Gastroesophageal sphincter (tissue), 4 donors: ENCODE results near the gene ARHGEF16. TPM values are rescaled to one million over a fixed set of nuclear protein-coding genes. Genes with fewer than 3 reads are reported as not detected.
A peak's percentile ranks its signal among the peaks of the same experiment; 100 is the strongest.

ENCODE experiments used
- ATAC-seq: fragments of 150-250 bp; one replicate; pipeline ENCODE4 v1.9.1; 2016; ENCODE audit warnings: mild to moderate bottlenecking, moderate library complexity
- H3K27ac ChIP-seq, 4 donors: fragments of 200-600 bp; sonication (generic) in 3 of 4; 1 replicate in 3 of 4; 2 replicates in 1 of 4; pipeline ENCODE4 v1.5.1; 2016 to 2019
- H3K27me3 ChIP-seq: fragments of 200-600 bp; sonication (generic); one replicate; pipeline ENCODE4 v1.5.1; 2019
- H3K36me3 ChIP-seq, 2 donors: fragments of 200-600 bp; sonication (generic); one replicate each; pipeline ENCODE4 v1.5.1; 2019; ENCODE audit warnings: control low read depth in 1 of 2
- H3K4me1 ChIP-seq, 3 donors: fragments of 200-600 bp; sonication (generic); 1 replicate in 2 of 3; 2 replicates in 1 of 3; pipeline ENCODE4 v1.5.1; 2016 to 2019; ENCODE audit warnings: control low read depth in 2 of 3
- H3K4me3 ChIP-seq, 2 donors: fragments of 200-600 bp; sonication (generic); one replicate each; pipeline ENCODE4 v1.5.1; 2019; ENCODE audit warnings: mild to moderate bottlenecking in 1 of 2, moderate library complexity in 1 of 2
- H3K9me3 ChIP-seq, 3 donors: fragments of 200-600 bp; sonication (generic); one replicate each; pipeline ENCODE4 v1.5.1; 2017 to 2019; ENCODE audit warnings: control low read depth in 2 of 3
- EP300 ChIP-seq: sonication (generic); formaldehyde crosslinking; IDR thresholded peaks from one replicate; pipeline ENCODE4 v1.6.1; 2017; ENCODE audit warnings: antibody characterized with exemption, mild to moderate bottlenecking
- POLR2A ChIP-seq, 2 donors: fragments of 450-650 bp; IDR thresholded peaks; one replicate each; pipeline ENCODE4 v1.6.1; 2017; ENCODE audit warnings: antibody characterized with exemption in 2 of 2, mild to moderate bottlenecking in 2 of 2, moderate library complexity in 1 of 2
- POLR2AphosphoS5 ChIP-seq: sonication (generic); formaldehyde crosslinking; IDR thresholded peaks from one replicate; pipeline ENCODE4 v1.6.1; 2017; ENCODE audit warnings: antibody characterized with exemption
- WGBS, 2 donors: methylation state at CpG; one replicate each; pipeline ENCODE4 v1.1.5; 2018; ENCODE audit warnings: low coverage in 1 of 2; 5-methylcytosine and 5-hydroxymethylcytosine counted together
- total RNA-seq, 4 donors: library from RNA; depleted of rRNA; stranded (reverse); fragments of >200 nt; gene quantifications; one replicate each; pipeline ENCODE4 v1.1.0, GENCODE V29; 2016
- TF ChIP-seq, protein P1 (sequence below), 4 experiments: fragments of 200-600 bp in 2 of 4; fragments of 450-650 bp in 2 of 4; sonication (generic) in 1 of 4; IDR thresholded peaks; one replicate each; pipeline ENCODE4 v1.5.1; 2017 to 2019; ENCODE audit warnings: antibody characterized with exemption in 4 of 4, mild to moderate bottlenecking in 2 of 4, moderate library complexity in 2 of 4

Gene ARHGEF16
- total RNA-seq, 4 donors from 2014 or later = 0.54 to 2.3 (median 0.87) TPM

- H3K4me3 ChIP-seq = no peak overlapping the region
- 50 to 77% methylated on average over 4 to 7 of the region's 12 CpGs for WGBS, 2 donors
- TF ChIP-seq POLR2AphosphoS5 (no peak), EP300 (no peak), POLR2A (IDR thresholded peaks at IDR 0.05) (no peak)
- TF ChIP-seq, protein P1, sequence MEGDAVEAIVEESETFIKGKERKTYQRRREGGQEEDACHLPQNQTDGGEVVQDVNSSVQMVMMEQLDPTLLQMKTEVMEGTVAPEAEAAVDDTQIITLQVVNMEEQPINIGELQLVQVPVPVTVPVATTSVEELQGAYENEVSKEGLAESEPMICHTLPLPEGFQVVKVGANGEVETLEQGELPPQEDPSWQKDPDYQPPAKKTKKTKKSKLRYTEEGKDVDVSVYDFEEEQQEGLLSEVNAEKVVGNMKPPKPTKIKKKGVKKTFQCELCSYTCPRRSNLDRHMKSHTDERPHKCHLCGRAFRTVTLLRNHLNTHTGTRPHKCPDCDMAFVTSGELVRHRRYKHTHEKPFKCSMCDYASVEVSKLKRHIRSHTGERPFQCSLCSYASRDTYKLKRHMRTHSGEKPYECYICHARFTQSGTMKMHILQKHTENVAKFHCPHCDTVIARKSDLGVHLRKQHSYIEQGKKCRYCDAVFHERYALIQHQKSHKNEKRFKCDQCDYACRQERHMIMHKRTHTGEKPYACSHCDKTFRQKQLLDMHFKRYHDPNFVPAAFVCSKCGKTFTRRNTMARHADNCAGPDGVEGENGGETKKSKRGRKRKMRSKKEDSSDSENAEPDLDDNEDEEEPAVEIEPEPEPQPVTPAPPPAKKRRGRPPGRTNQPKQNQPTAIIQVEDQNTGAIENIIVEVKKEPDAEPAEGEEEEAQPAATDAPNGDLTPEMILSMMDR (IDR thresholded peaks at IDR 0.05) = no peak
- ATAC-seq = no peak
- H3K27me3 ChIP-seq = peaks cover 80% of the 10 kb centered on the region
- H3K36me3 ChIP-seq = no peaks in the 10 kb centered on the region
- peaks cover 0 to 26% (median 13%) of the 10 kb centered on the region in 3 donors for H3K4me1 ChIP-seq
- H3K27ac ChIP-seq = no peak overlapping the region
- H3K9me3 ChIP-seq = peaks cover 0 to 19% (median under 1%) of the 10 kb centered on the region in 3 donors
These were observed 3.5 kb upstream of the ARHGEF16 start for GRCh38 chr1:3450983-3451382.

DNA sequence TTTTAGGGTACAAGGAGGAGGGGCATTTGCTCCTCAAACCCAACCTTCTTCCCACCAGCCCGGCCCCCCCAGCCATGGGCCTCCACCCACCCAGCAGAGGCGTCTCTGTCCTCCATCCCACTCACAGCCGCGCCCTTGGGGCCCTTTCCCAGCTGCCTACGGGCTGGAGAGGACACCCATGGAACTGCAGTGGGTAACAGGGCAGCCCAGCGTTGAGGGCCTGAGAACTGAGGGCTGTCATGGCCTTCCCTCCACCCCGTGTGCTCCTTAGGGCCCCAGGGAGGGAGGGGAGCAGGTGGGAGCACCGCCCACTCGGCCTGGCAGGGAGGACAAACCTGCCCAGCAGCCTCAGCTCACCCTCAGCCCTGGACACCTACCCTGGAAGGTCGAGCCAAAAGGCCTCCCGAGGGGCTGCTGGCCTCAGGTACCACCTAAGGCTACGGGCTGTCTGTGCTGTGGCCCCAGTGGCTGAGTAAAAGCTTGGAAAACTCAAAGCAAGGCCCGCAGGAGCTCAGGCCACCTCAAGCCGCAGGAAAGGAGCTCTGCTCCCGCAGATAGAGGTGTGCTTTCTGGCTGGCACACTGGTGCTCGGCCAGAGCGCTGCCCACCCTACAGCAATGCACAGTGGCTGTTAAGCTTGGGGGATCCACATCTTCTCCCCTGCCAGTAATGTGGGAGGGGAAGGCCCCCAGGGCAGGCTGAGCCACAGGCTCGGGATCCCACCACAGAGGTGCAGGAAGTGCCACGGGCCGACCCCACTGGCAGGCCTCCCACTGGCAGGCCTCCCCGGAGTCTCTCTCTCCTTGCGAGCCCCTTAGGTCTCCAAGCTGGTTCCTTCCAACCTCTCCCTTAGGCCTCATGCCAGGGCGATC, 2.2 kb upstream of the ARHGEF16 start:
- WGBS, 2 donors = no CpG with 5 or more reads among the region's 23 CpGs
- Histone ChIP-seq H3K27ac (no peak overlapping the region), H3K36me3 (no peaks in the 10 kb centered on the region), H3K4me3 (no peak overlapping the region), H3K27me3 (peaks cover 90% of the 10 kb centered on the region), H3K9me3 (peaks cover 0 to 9% (median 0%) of the 10 kb centered on the region in 3 donors), H3K4me1 (peaks cover 0 to 26% (median 13%) of the 10 kb centered on the region in 3 donors)
- TF ChIP-seq POLR2A (IDR thresholded peaks at IDR 0.05) = no peak
- TF ChIP-seq, protein P1 (IDR thresholded peaks at IDR 0.05) = no peak
- TF ChIP-seq EP300 = no peak
- TF ChIP-seq POLR2AphosphoS5 = no peak
- ATAC-seq = no peak

- Histone ChIP-seq H3K27ac (no peak overlapping the region), H3K4me3 (no peak overlapping the region), H3K36me3 (no peaks in the 10 kb centered on the region), H3K4me1 (peaks cover 0 to 32% (median 13%) of the 10 kb centered on the region in 3 donors), H3K9me3 (peaks cover 0 to 3% (median 0%) of the 10 kb centered on the region in 3 donors), H3K27me3 (peaks cover 87% of the 10 kb centered on the region)
- no CpG with 5 or more reads among the region's 5 CpGs for WGBS, 2 donors
- no peak for TF ChIP-seq POLR2AphosphoS5
- TF ChIP-seq, protein P1 (IDR thresholded peaks at IDR 0.05) = no peak
- TF ChIP-seq EP300 = no peak
- TF ChIP-seq POLR2A (IDR thresholded peaks at IDR 0.05) = no peak
- no peak for ATAC-seq
These were observed 1.6 kb upstream of the ARHGEF16 start for GRCh38 chr1:3452866-3453175.

- ATAC-seq = peak; percentile 64
- Histone ChIP-seq H3K36me3 (no peaks in the 10 kb centered on the region), H3K27me3 (peaks cover 83% of the 10 kb centered on the region), H3K9me3 (no peaks in the 10 kb centered on the region), H3K4me3 (no peak overlapping the region), H3K4me1 (peaks cover 0 to 36% (median 13%) of the 10 kb centered on the region in 3 donors), H3K27ac (no peak overlapping the region)
- WGBS, 2 donors = no CpG with 5 or more reads among the region's 18 CpGs
- TF ChIP-seq, protein P1 (IDR thresholded peaks at IDR 0.05) = peak in 3 of 4 experiments; percentile 72 to 91 (median 89)
- TF ChIP-seq POLR2A (IDR thresholded peaks at IDR 0.05) = no peak
These were observed 1.2 kb upstream of the ARHGEF16 start for GRCh38 chr1:3453203-3453761.
